HepG2 (cell line): Measurements from ENCODE around the gene OSCP1. TPM values are rescaled to one million over a fixed set of nuclear protein-coding genes. Genes with fewer than 3 reads are reported as not detected.

Experiments used
- ATAC-seq: fragments of 200-7000 bp; cut with Tn5 transposase; 3 replicates; pipeline ENCODE4 v1.9.1; 2020; ENCODE audit warnings: mild to moderate bottlenecking, moderate library complexity
- BruUV-seq: library from RNA; stranded (reverse); fragments of 400-500 nt; replicated peaks from 2 replicates; lab custom pipeline; 2021; lab: Mats Ljungman, UMichigan
- CTCF ChIA-PET: fragments of 300-600 bp; formaldehyde crosslinking; extraction: SDS; loops from one replicate; lab custom pipeline; 2021; ENCODE audit warnings: low total read pairs, inconsistent platforms, low intra/inter-chr PET ratio; lab: Yijun Ruan, JAX
- POLR2A ChIA-PET: fragments of 350-600 bp; sonication (Branson Sonifier 250); formaldehyde crosslinking; loops from one replicate; lab custom pipeline; 2020; ENCODE audit warnings: antibody characterized with exemption, inconsistent platforms; lab: Yijun Ruan, JAX
- DNase-seq: peaks from one replicate; pipeline ENCODE4 v3.0.0-alpha.2; 2015; ENCODE audit warnings: low spot score
- FAIRE-seq: peaks from 3 replicates; lab custom pipeline; 2011; peaks lifted over from hg19 to GRCh38; lab: Jason Lieb, UNC
- H2AFZ ChIP-seq: one replicate; pipeline ENCODE4 v1.6.1; 2011; ENCODE audit warnings: low read length, inconsistent platforms
- H3K27ac ChIP-seq: fragments of 300-600 bp; 3 replicates; pipeline ENCODE4 v1.8.0; 2011; ENCODE audit warnings: mixed run types, mild to moderate bottlenecking, mixed read lengths, low read length, inconsistent platforms; ENCODE audit not compliant: insufficient read depth; ENCODE audit errors: extremely low read length
- H3K27me3 ChIP-seq, 2 experiments: fragments of 200-600 bp in 1 of 2; 2 replicates in 1 of 2; 3 replicates in 1 of 2; pipeline versions ENCODE4 v1.6.0 to v1.8.0; 2011; ENCODE audit warnings: low read length in 2 of 2, mild to moderate bottlenecking in 2 of 2, moderate library complexity in 2 of 2, inconsistent platforms in 1 of 2; ENCODE audit not compliant: insufficient read depth in 2 of 2, control insufficient read depth in 1 of 2
- H3K36me3 ChIP-seq, 2 experiments: fragments of 200-600 bp in 1 of 2; replicated peaks in 1 of 2; 2 replicates in 1 of 2; 3 replicates in 1 of 2; pipeline versions ENCODE4 v1.5.1 to v1.8.0; 2011; ENCODE audit warnings: low read length in 2 of 2, inconsistent platforms in 1 of 2; ENCODE audit not compliant: insufficient read depth in 2 of 2, control insufficient read depth in 1 of 2
- H3K4me1 ChIP-seq: 2 replicates; pipeline ENCODE4 v1.5.1; 2012; ENCODE audit warnings: low read length, inconsistent platforms; ENCODE audit not compliant: insufficient read depth
- H3K4me2 ChIP-seq: 2 replicates; pipeline ENCODE4 v1.6.0; 2011; ENCODE audit warnings: low read depth, low read length, inconsistent platforms
- H3K4me3 ChIP-seq, 3 experiments: fragments of 200-600 bp in 1 of 3; sonication (generic), shearing (Covaris generic) in 1 of 3; replicated peaks in 1 of 3; 2 replicates each; pipeline ENCODE4 v1.5.1; 2011 to 2016; ENCODE audit warnings: low read length in 3 of 3, inconsistent platforms in 2 of 3, low read depth in 2 of 3, mild to moderate bottlenecking in 2 of 3, control low read depth in 1 of 3, mixed read lengths in 1 of 3; ENCODE audit not compliant: insufficient read depth in 1 of 3
- H3K79me2 ChIP-seq: one replicate; pipeline ENCODE4 v1.6.1; 2011; ENCODE audit warnings: low read length, inconsistent platforms; ENCODE audit not compliant: insufficient read depth
- H3K9ac ChIP-seq: 2 replicates; pipeline ENCODE4 v1.6.0; 2011; ENCODE audit warnings: mild to moderate bottlenecking, low read depth, low read length, inconsistent platforms; ENCODE audit not compliant: insufficient read depth
- H3K9me3 ChIP-seq: 2 replicates; pipeline ENCODE4 v1.5.1; 2012; ENCODE audit warnings: mild to moderate bottlenecking, low read length
- H4K20me1 ChIP-seq: 2 replicates; pipeline ENCODE4 v1.6.0; 2011; ENCODE audit warnings: inconsistent platforms, mild to moderate bottlenecking, low read length, moderate library complexity; ENCODE audit not compliant: insufficient read depth
- KAT8 ChIP-seq: IDR thresholded peaks from 2 replicates; pipeline ENCODE4 v1.6.1; 2016; ENCODE audit warnings: missing genetic modification reagents, missing compliant biosample characterization
- KDM2A ChIP-seq: sonication (generic); formaldehyde crosslinking; IDR thresholded peaks from 2 replicates; pipeline ENCODE4 v1.4.0; 2020; ENCODE audit warnings: low read depth, missing genetic modification reagents, borderline replicate concordance
- KLF12 ChIP-seq: sonication (generic); formaldehyde crosslinking; IDR thresholded peaks from 2 replicates; pipeline ENCODE4 v1.4.0; 2020; ENCODE audit warnings: missing genetic modification reagents, borderline replicate concordance
- MED1 ChIP-seq: sonication (generic); formaldehyde crosslinking; IDR thresholded peaks from 2 replicates; pipeline ENCODE4 v1.4.0; 2020; ENCODE audit warnings: missing genetic modification reagents
- MTF1 ChIP-seq: sonication (generic); formaldehyde crosslinking; IDR thresholded peaks from 2 replicates; pipeline ENCODE4 v1.5.0; 2020; ENCODE audit warnings: missing genetic modification reagents
- MXD4 ChIP-seq: IDR thresholded peaks from 2 replicates; pipeline ENCODE4 v1.6.1; 2016; ENCODE audit warnings: mild to moderate bottlenecking, missing biosample characterization, missing genetic modification reagents
- ONECUT2 ChIP-seq: sonication (generic); formaldehyde crosslinking; IDR thresholded peaks from 2 replicates; pipeline ENCODE4 v1.4.0; 2020; ENCODE audit warnings: missing genetic modification reagents
- RBFOX2 ChIP-seq: fragments of 200-400 bp; formaldehyde crosslinking; IDR thresholded peaks from 2 replicates; pipeline ENCODE4 v1.6.1; 2017; ENCODE audit warnings: low read depth, mild to moderate bottlenecking, low read length
- SP5 ChIP-seq: IDR thresholded peaks from 2 replicates; pipeline ENCODE4 v1.6.1; 2016; ENCODE audit warnings: low read depth, borderline replicate concordance
- ZBTB39 ChIP-seq: sonication (generic); formaldehyde crosslinking; IDR thresholded peaks from 2 replicates; pipeline ENCODE4 v1.5.0; 2020; ENCODE audit warnings: missing genetic modification reagents
- ZC3H4 ChIP-seq: sonication (generic); formaldehyde crosslinking; IDR thresholded peaks from 2 replicates; pipeline ENCODE4 v1.4.0; 2020; ENCODE audit warnings: missing genetic modification reagents, borderline replicate concordance
- ZFP37 ChIP-seq: sonication (generic); formaldehyde crosslinking; IDR thresholded peaks from 2 replicates; pipeline ENCODE4 v1.4.0; 2020; ENCODE audit warnings: missing genetic modification reagents, borderline replicate concordance
- ZNF780A ChIP-seq: sonication (generic); formaldehyde crosslinking; IDR thresholded peaks from 2 replicates; pipeline ENCODE4 v1.8.0; 2022; ENCODE audit warnings: mild to moderate bottlenecking, missing genetic modification reagents, moderate library complexity
- ZNF782 ChIP-seq: sonication (generic); formaldehyde crosslinking; IDR thresholded peaks from 2 replicates; pipeline ENCODE4 v1.4.0; 2020; ENCODE audit warnings: missing genetic modification reagents, mild to moderate bottlenecking, borderline replicate concordance
- WGBS: methylation state at CpG from one replicate; pipeline ENCODE4 v1.1.6; 2017; ENCODE audit warnings: low lambda C conversion rate; 5-methylcytosine and 5-hydroxymethylcytosine counted together
- in situ Hi-C: cut with HindIII; loops from 2 replicates; pipeline ENCODE4 v1.10.0; 2017; ENCODE audit warnings: low pct_unique_long_range_greater_than_20kb; ENCODE audit not compliant: extremely low pct_ligation_motif_present
- intact Hi-C: fragments of 100-400 bp; cut with micrococcal nuclease; formaldehyde crosslinking; loops from one replicate; pipeline ENCODE4 v1.10.0; 2022; ENCODE audit not compliant: unreplicated experiment
- polyA plus RNA-seq, 8 experiments: library from polyadenylated mRNA; depleted of rRNA in 3 of 8; stranded (reverse) in 7 of 8; unstranded in 1 of 8; fragments of >200 nt; fragmentation: Illumina TruSeq in 4 of 8; extraction: Trizol in 4 of 8; gene quantifications; 2 replicates each; pipeline versions ENCODE4 v1.2.1 to v1.2.3, GENCODE V29; 2011 to 2016; ENCODE audit warnings: low read depth in 4 of 8, missing spikeins in 1 of 8, mixed read lengths in 1 of 8; ENCODE audit not compliant: insufficient read depth in 1 of 8
- total RNA-seq, 5 experiments: library from RNA; depleted of rRNA; stranded (reverse); fragments of >200 nt; fragmentation: Illumina TruSeq; extraction: Trizol; gene quantifications; 2 replicates each; pipeline ENCODE4 v1.2.3, GENCODE V29; 2016; ENCODE audit warnings: low read depth in 1 of 5
- TF ChIP-seq, protein P1 (sequence below): sonication (generic); formaldehyde crosslinking; IDR thresholded peaks from 2 replicates; pipeline ENCODE4 v1.5.1; 2020; ENCODE audit warnings: missing genetic modification reagents, mild to moderate bottlenecking, borderline replicate concordance

The OSCP1 gene
- total and polyA plus RNA-seq, 2 of the 13 experiments (the other 11 are each of a cell fraction or from before 2014, with no cell fraction given): 0.60 to 0.84 TPM

DNA sequence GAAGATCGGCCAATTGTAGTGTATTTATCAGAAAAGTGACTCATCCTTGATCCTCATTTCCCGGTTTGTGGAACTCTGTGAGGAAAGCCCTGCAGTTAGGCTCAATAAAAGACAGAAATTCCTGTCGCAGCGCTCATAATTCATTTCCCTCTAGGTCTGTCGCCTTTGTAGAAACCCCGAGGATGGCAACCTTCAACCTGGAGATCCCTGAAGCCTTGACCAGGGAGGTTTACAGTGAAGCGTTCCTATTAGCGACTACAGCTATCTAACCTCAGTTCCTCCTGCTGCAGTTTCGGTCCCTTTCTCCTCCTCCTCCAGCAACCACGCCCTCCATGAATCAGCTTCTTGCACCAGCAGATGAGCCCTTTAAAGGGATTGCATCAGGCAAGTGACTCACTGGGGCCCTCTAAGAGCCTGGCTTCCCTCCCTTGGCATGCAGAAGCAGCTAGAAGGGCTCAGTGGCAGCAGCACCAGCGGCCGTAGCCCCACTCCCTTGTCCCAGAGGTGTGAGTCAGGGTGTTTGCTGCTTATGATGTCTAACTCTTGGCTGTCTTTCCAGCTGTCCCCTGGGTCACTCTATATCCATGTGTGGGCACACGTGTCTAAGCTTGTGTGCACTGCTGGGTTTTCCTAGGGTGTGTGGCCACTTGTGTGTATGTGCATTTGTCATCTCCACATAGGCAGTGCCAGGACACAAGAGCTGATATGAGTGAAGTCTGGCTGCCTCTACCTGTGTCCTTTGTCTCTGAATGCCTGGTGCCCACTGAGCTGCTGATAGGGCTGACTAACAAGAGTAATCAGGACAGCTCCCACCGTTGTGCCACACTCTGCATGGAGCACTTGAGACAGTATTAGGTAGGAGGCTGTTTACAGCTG is 63.7 kb downstream of the OSCP1 start (continued):
- 0 out of 2 replicates have a peak, but pooled peaks have one; percentile 56 for TF ChIP-seq ZFP37 (CRISPR knock-in tag)
- peak; percentile 74 for TF ChIP-seq MED1 (CRISPR knock-in tag)
- no peak for TF ChIP-seq KLF12
- TF ChIP-seq MXD4: no peak
- TF ChIP-seq ZBTB39: no peak

GRCh38 chr1:36385410-36386264 is 64.6 kb downstream of the OSCP1 start, which contains the start of gene STK40:
Gene STK40 (minus strand): TSS chr1:36385924. CDS start chr1:36361332, 24,592 bp downstream.
- peak within 1 kb of the TSS; percentile 99 for H3K4me2 ChIP-seq
- peak; percentile 94 for FAIRE-seq
- H4K20me1 ChIP-seq: peaks cover 9% of the 10 kb centered on the region
- peak within 1 kb of the TSS; percentile 92 to 98 (median 97) for H3K4me3 ChIP-seq
- WGBS: 0% methylated on average over 13 of the region's 82 CpGs
- BruUV-seq: no TSS peak
- H3K27me3 ChIP-seq: no peaks in the 10 kb centered on the region; a peak in 1 of 5 replicates
- intact Hi-C loops: loop anchor here (1.0 kb wide), 1 partner anchor 12 kb away; the partner anchor contains the start of gene LSM10
- peak within 1 kb of the TSS; percentile 97 for H3K9ac ChIP-seq
- ChIA-PET POLR2A (interaction anchor here (0.9 to 9.5 kb wide), 15 partner anchors 14 to 236 kb away, joined by 3 to 391 read pairs (median 7); partner anchors contain the start of genes CSF3R, EVA1B, LSM10 and MRPS15), CTCF (no interaction called here)
- in situ Hi-C loops: no loop called here
- H3K79me2 ChIP-seq: peaks cover 47% of the 10 kb centered on the region
- no peaks in the 10 kb centered on the region for H3K9me3 ChIP-seq
- H3K4me1 ChIP-seq: peaks cover 59% of the 10 kb centered on the region
- DNase-seq: peak; percentile 98
- peak within 1 kb of the TSS; percentile 99 for H3K27ac ChIP-seq
- peaks cover under 1 to 3% of the 10 kb centered on the region in 2 experiments; a peak in 3 of 5 replicates for H3K36me3 ChIP-seq
- peak; percentile 92 for ATAC-seq
- H2AFZ ChIP-seq: no peak within 1 kb of the TSS
- TF ChIP-seq ONECUT2 (CRISPR knock-in tag) (peak; percentile 55; the same call in 1 of the 2 replicates), ZNF782 (0 out of 2 replicates have a peak, but pooled peaks have one; percentile 14), SP5 (peak; percentile 57; the same call in 1 of the 2 replicates), KDM2A (peak; percentile 29; the same call in 1 of the 2 replicates), KAT8 (CRISPR knock-in tag) (no peak), MTF1 (CRISPR knock-in tag) (no peak), ZNF780A (CRISPR knock-in tag) (0 out of 2 replicates have a peak, but pooled peaks have one; percentile 36), ZC3H4 (CRISPR knock-in tag) (no peak), RBFOX2 (peak; percentile 81)
- TF ChIP-seq, protein P1, sequence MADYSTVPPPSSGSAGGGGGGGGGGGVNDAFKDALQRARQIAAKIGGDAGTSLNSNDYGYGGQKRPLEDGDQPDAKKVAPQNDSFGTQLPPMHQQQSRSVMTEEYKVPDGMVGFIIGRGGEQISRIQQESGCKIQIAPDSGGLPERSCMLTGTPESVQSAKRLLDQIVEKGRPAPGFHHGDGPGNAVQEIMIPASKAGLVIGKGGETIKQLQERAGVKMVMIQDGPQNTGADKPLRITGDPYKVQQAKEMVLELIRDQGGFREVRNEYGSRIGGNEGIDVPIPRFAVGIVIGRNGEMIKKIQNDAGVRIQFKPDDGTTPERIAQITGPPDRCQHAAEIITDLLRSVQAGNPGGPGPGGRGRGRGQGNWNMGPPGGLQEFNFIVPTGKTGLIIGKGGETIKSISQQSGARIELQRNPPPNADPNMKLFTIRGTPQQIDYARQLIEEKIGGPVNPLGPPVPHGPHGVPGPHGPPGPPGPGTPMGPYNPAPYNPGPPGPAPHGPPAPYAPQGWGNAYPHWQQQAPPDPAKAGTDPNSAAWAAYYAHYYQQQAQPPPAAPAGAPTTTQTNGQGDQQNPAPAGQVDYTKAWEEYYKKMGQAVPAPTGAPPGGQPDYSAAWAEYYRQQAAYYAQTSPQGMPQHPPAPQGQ (CRISPR knock-in tag): no peak
